Breast epithelium (tissue), 3 donors: ENCODE results near the gene CCAR1.

Experiments
- CTCF ChIP-seq, 3 donors: fragments of 450-650 bp; IDR thresholded peaks; one replicate each; pipeline ENCODE4 v1.5.1; 2016 to 2017; ENCODE audit warnings: antibody characterized with exemption in 3 of 3, mild to moderate bottlenecking in 3 of 3, moderate library complexity in 3 of 3
- POLR2A ChIP-seq: fragments of 450-650 bp; IDR thresholded peaks from one replicate; pipeline ENCODE4 v1.6.1; 2016; ENCODE audit warnings: antibody characterized with exemption, mild to moderate bottlenecking, moderate library complexity
- POLR2AphosphoS5 ChIP-seq, 3 donors: sonication (generic); formaldehyde crosslinking; IDR thresholded peaks; one replicate each; pipeline ENCODE4 v1.6.1; 2017; ENCODE audit warnings: antibody characterized with exemption in 3 of 3

GRCh38 chr10:68837626-68838322 is 116.7 kb downstream of the CCAR1 start:
- TF ChIP-seq CTCF (IDR thresholded peaks at IDR 0.05) (no peak), POLR2A (no peak), POLR2AphosphoS5 (IDR thresholded peaks at IDR 0.05) (no peak)
